ENCODE results near the gene MUC5AC.

Gene MUC5AC

GRCh38 chr11:1226226-1226985 lies 68.7 kb downstream of the MUC5AC start:
- DNase-seq (ENCODE audit: low read depth), result no peak

- no peak for DNase-seq (ENCODE audit: low read depth)
Measured at GRCh38 chr11:1226986-1227550, 69.3 kb downstream of the MUC5AC start.

GRCh38 chr11:1227551-1228100 lies 69.9 kb downstream of the MUC5AC start:
- DNase-seq (ENCODE audit: low read depth), result no peak

GRCh38 chr11:1228101-1228821 lies 70.5 kb downstream of the MUC5AC start:
- DNase-seq (ENCODE audit: low read depth), result no peak

DNA sequence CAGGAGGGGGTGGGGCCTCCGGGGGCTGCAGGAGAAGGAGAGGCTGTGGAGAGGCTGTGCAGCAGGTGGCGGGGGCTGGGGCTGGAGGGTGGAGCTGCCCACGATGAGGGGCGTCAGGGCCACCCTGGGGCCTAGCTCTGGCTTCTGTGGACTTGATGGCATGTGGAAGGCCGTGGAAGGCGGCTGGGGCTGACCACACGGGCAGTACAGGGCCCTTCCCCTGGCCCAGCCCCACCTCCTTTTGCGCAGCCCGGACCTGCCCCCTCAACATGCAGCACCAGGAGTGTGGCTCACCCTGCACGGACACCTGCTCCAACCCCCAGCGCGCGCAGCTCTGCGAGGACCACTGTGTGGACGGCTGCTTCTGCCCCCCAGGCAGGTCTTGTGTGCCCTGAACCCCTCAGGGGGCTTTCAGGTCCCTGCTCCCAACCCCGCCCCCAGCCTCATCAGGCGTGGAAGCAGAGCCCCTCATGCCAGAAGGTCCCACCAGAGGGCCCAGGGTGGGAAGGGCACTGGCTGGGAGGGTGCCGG lies 71.2 kb downstream of the MUC5AC start:
- no peak for DNase-seq (ENCODE audit: low read depth)

GRCh38 chr11:1229471-1230120 lies 71.8 kb downstream of the MUC5AC start:
- no peak for DNase-seq (ENCODE audit: low read depth)

- DNase-seq (ENCODE audit: low read depth), result no peak
Measured at GRCh38 chr11:1230121-1230455, 72.3 kb downstream of the MUC5AC start.

DNA sequence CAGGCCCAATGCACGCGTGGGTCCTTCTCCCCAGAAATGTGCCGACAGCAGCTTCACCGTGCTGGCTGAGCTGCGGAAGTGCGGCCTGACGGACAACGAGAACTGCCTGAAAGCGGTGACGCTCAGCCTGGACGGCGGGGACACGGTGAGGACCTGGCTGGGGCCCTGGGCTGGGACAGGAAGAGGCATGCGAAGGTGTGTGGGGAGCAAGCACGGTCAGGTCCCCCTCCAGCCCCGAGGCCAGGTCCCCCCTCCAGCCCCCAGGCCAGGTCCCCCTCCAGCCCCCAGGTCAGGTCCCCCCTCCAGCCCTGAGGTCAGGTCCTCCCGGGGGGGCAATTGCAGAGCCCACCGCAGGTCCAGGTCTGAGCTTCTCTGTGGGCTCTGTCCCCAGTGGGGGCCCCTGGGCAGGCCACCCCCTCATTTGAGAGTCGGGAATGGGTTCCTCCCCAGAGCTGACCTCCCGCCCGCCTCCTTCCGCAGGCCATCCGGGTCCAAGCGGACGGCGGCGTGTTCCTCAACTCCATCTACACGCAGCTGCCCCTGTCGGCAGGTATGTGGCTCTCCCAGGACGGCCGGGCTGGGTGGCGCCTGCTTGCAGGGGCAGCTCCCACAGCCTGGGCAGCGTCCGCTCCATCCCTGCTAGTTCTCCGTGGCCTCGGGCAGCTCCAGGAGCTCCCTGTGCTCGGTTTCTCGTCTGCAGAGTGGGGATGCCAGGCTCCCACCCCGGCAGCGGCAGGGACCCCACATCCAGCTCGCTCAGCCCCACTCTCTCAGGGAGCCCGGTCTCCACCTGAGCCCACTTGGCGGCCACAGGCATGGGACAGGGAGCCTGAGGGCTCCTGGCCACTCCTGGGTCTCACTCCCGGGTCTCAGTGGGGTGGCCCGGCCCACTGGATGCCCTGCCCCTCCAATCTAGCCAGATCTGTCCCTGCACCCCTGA lies 73.0 kb downstream of the MUC5AC start:
- DNase-seq (ENCODE audit: low read depth), result no peak

DNA sequence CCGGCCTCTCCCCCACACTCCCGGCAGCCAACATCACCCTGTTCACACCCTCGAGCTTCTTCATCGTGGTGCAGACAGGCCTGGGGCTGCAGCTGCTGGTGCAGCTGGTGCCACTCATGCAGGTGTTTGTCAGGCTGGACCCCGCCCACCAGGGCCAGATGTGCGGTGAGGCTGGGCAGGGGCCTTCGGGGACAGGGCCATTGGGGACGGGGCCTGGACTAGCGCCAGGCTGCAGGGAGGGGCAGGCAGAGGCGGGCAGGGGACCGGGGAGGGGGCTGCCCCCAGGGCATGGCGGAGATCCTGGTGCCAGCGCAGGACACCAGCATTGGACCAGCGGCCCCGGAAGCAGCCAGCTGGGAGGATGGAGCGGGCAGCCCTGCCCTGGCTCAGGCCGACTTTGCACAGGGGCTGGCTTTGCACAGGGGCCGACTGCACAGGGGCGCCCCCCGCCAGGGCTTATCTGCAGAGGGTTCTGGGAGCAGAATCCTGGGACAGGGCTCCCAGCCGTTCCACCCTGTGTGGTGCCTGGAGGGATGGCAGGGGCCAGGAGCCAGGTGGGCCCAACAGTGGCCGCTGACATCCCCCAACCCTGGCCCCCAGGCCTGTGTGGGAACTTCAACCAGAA lies 73.8 kb downstream of the MUC5AC start:
- no peak for DNase-seq (ENCODE audit: low read depth)

DNA sequence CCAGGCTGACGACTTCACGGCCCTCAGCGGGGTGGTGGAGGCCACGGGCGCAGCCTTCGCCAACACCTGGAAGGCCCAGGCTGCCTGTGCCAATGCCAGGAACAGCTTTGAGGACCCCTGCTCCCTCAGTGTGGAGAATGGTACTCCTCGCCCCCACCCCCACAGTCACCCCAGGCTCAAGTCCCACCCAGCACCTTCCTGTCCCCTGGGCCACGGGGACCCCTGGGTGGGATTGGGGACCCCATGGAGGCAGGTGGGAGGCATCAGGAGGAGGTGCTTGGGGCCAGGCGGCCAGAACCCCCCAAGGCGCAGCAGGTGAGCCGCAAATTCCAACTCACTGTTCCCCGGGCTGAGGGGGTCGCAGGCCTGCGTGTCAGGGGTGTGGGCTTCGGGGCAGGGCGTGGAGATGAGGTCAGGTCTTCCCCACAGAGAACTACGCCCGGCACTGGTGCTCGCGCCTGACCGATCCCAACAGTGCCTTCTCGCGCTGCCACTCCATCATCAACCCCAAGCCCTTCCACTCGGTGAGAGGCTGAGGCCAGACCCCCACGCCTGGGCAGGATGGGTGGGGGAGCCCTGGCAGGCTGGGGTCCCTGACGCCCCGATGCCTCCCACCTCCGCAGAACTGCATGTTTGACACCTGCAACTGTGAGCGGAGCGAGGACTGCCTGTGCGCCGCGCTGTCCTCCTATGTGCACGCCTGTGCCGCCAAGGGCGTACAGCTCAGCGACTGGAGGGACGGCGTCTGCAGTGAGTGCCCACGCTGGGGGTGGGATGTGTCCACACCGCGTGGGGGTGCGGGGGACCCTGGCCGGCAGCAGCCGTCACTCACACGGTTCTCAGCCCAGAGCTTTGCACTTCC lies 74.5 kb downstream of the MUC5AC start:
- DNase-seq (ENCODE audit: low read depth), result no peak

DNA sequence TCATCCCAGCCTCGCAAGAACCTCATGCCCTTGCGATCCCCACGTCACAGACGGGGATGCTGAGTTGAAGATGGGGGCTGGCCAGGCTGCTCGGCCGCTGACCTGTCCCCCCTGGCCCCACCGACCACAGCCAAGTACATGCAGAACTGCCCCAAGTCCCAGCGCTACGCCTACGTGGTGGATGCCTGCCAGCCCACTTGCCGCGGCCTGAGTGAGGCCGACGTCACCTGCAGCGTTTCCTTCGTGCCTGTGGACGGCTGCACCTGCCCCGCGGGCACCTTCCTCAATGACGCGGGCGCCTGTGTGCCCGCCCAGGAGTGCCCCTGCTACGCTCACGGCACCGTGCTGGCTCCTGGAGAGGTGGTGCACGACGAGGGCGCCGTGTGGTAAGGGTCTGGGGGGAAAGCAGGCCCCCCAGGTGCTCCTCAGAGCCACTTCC lies 75.1 kb downstream of the MUC5AC start:
- no peak for DNase-seq (ENCODE audit: low read depth)

DNA sequence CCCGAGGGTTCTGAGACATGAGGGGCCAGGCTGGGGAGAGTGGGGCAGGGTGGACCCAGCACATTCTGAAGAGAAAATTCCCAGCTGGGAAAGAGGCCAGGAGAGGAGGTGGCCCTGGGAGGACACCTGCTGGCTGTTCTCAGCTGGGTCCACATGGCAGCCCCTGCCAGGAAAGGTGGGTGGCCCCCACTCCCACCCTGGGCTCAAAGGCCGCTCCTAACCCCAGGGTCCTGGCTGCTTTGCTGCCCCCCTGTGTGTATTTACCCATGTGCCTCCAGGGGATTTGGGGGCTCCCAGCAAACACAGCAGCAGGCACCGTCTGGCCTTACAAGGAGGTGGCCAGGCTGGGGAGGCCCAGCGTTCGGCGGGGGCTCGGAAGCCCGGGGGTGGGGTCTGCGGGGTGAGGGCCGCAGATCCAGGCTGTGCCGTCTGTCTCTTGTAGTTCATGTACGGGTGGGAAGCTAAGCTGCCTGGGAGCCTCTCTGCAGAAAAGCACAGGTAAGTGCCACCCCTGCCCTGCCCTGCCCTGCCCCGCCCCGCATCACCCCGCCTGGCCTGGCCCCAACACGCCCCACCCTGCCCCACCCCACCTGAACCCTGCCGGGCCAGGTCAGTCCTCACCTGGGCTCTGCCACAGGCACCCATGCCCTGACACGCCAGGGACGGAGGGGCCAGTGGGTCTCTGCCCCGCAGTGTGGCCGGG lies 75.7 kb downstream of the MUC5AC start:
- DNase-seq (ENCODE audit: low read depth), result no peak

GRCh38 chr11:1234054-1234720 lies 76.4 kb downstream of the MUC5AC start:
- DNase-seq (ENCODE audit: low read depth), result no peak

DNA sequence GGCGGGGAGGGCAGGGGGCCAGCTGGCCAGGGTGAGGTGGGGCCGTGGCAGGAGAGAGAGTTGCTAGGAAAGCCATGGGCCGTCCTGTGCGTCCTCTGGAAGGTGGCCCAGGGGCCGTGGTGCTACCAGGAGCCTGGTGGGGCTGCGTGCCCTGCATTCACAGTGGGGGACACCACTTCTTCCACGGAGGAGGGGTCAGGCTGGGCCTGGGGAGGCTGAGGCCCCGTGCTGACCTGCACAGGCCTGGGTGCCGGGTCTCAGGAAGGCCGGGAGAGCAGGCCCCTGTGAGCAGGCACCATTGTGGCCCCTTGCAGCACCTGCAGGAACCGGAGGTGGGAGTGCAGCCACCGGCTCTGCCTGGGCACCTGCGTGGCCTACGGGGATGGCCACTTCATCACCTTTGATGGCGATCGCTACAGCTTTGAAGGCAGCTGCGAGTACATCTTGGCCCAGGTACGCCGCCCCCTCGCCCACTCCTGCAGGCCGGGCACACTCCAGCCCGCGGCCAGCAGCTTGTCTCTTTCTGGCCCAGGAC lies 77.1 kb downstream of the MUC5AC start:
- DNase-seq (ENCODE audit: low read depth), result no peak

DNA sequence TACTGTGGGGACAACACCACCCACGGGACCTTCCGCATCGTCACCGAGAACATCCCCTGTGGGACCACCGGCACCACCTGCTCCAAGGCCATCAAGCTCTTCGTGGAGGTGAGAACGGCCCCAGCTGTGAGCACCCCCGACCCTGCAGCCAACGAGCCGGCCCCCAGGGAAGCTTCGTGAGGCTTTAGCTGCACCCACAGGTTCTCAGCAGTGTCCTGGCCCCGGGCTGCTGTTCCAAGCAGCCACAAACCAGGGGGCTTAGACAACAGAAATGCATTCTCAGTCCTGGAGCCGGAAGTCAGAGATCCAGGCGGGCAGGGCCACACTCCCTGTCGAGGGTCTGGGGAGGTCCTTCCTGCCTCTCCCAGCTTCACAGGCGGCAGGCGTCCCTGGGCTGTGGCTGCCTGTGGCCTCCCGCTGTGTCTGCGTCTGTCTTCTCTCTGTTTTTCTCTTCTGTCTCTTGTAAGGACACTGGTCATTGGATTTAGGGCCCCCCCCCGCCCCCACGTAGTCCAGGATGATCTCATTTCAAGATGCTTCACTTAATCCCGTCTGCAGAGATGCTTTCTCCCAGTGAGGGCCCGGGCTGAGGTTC lies 77.7 kb downstream of the MUC5AC start:
- DNase-seq (ENCODE audit: low read depth), result no peak

DNA sequence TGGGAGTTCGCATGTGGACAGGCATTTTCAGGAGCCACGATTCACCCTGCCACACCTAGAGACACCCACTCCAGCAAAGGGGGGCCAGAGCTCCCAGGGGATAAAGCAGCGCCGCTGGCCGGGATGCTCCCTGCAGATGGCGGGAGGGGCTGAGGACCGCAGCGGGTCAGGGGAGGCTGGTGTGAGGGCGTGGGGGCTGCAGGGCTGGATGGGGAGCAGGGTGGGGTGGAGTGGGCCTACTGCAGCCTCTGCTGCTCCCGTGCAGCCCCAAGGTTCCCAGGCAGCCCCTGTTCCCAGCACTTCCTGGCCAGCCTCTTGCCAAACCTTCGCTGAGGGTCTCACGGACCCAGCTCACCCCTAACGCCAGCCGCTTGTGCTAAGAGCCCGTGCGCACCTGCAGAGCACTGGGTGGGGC lies 78.2 kb downstream of the MUC5AC start:
- DNase-seq (ENCODE audit: low read depth), result no peak

GRCh38 chr11:1236316-1237127 lies 78.8 kb downstream of the MUC5AC start:
- DNase-seq (ENCODE audit: low read depth), result no peak
